Thymus (tissue), 11 donors: Measurements from ENCODE around the gene TACC2. TPM values are rescaled to one million over a fixed set of nuclear protein-coding genes. Genes with fewer than 3 reads are reported as not detected.

Source experiments
- DNase-seq, 9 donors: peaks; one replicate each; pipeline ENCODE4 v3.0.0-alpha.2; 2013; ENCODE audit warnings: low spot score in 9 of 9, low read depth in 6 of 9, missing footprints in 1 of 9
- H3K27ac ChIP-seq, 2 donors: one replicate each; pipeline ENCODE4 v1.5.1; 2013; ENCODE audit warnings: control low read depth in 1 of 2, low read depth in 1 of 2, low read length in 1 of 2, mild to moderate bottlenecking in 1 of 2, moderate library complexity in 1 of 2
- H3K27me3 ChIP-seq, 2 donors: one replicate each; pipeline ENCODE4 v1.5.1; 2013; ENCODE audit warnings: low read length in 1 of 2; ENCODE audit not compliant: control insufficient read depth in 2 of 2, insufficient read depth in 1 of 2
- H3K36me3 ChIP-seq, 2 donors: one replicate each; pipeline ENCODE4 v1.5.1; 2013; ENCODE audit warnings: low read length in 1 of 2, mild to moderate bottlenecking in 1 of 2, moderate library complexity in 1 of 2; ENCODE audit not compliant: control insufficient read depth in 2 of 2, insufficient read depth in 2 of 2
- H3K4me1 ChIP-seq, 2 donors: one replicate each; pipeline ENCODE4 v1.5.1; 2013; ENCODE audit warnings: low read length in 2 of 2; ENCODE audit not compliant: control insufficient read depth in 2 of 2, insufficient read depth in 2 of 2
- H3K4me3 ChIP-seq, 2 donors: one replicate each; pipeline ENCODE4 v1.5.1; 2013; ENCODE audit warnings: low read length in 2 of 2, control low read depth in 1 of 2, mild to moderate bottlenecking in 1 of 2
- H3K9me3 ChIP-seq, 2 donors: one replicate each; pipeline ENCODE4 v1.5.1; 2013; ENCODE audit warnings: low read length in 1 of 2, mild to moderate bottlenecking in 1 of 2; ENCODE audit not compliant: control insufficient read depth in 2 of 2, insufficient read depth in 1 of 2
- WGBS: extraction: QIAGEN DNeasy Blood & Tissue Kit; methylation state at CpG from one replicate; pipeline ENCODE4 v1.1.7; 2013; 5-methylcytosine and 5-hydroxymethylcytosine counted together
- polyA plus RNA-seq: library from polyadenylated mRNA; stranded (reverse); fragments of 200-250 nt; gene quantifications from one replicate; pipeline ENCODE4 v1.2.3, GENCODE V29; 2013
- total RNA-seq: library from RNA; stranded (reverse); fragments of 120-200 nt; gene quantifications from one replicate; pipeline ENCODE4 v1.2.4, GENCODE V29; 2013
- donor health status: healthy.

Gene TACC2
- total and polyA plus RNA-seq, 2 donors, result 4.6 to 57.3 TPM

GRCh38 chr10:122261584-122261983 is 272.6 kb downstream of the TACC2 start:
- Histone ChIP-seq H3K4me3 (no peak overlapping the region), H3K4me1 (no peaks in the 10 kb centered on the region), H3K9me3 (no peaks in the 10 kb centered on the region), H3K27me3 (no peaks in the 10 kb centered on the region), H3K27ac (no peak overlapping the region), H3K36me3 (no peaks in the 10 kb centered on the region)
- no peak for DNase-seq
- 75% methylated on average over 1 of the region's 1 CpG for WGBS

- no peak overlapping the region for H3K4me3 ChIP-seq
- no peak for DNase-seq
- no peaks in the 10 kb centered on the region for H3K9me3 ChIP-seq
- H3K4me1 ChIP-seq, result no peaks in the 10 kb centered on the region
- no peaks in the 10 kb centered on the region for H3K27me3 ChIP-seq
- H3K27ac ChIP-seq, result no peak overlapping the region
- no peaks in the 10 kb centered on the region for H3K36me3 ChIP-seq
- WGBS, result 81% methylated on average over 1 of the region's 1 CpG
These were observed 275.0 kb downstream of the TACC2 start for GRCh38 chr10:122263971-122264370.

GRCh38 chr10:122264436-122264835 is 275.5 kb downstream of the TACC2 start:
- H3K27ac ChIP-seq, result no peak overlapping the region
- no peaks in the 10 kb centered on the region for H3K27me3 ChIP-seq
- DNase-seq, result no peak
- H3K4me1 ChIP-seq, result no peaks in the 10 kb centered on the region
- WGBS, result 94% methylated on average over 1 of the region's 1 CpG
- H3K9me3 ChIP-seq, result no peaks in the 10 kb centered on the region
- H3K4me3 ChIP-seq, result no peak overlapping the region
- no peaks in the 10 kb centered on the region for H3K36me3 ChIP-seq

- H3K4me3 ChIP-seq, result no peak overlapping the region
- no peaks in the 10 kb centered on the region for H3K9me3 ChIP-seq
- no peaks in the 10 kb centered on the region for H3K36me3 ChIP-seq
- no peak for DNase-seq
- no peaks in the 10 kb centered on the region for H3K27me3 ChIP-seq
- 96% methylated on average over 8 of the region's 8 CpGs for WGBS
- no peak overlapping the region for H3K27ac ChIP-seq
- no peaks in the 10 kb centered on the region for H3K4me1 ChIP-seq
These were observed 276.0 kb downstream of the TACC2 start for GRCh38 chr10:122264931-122265330.

GRCh38 chr10:122265896-122266295 is 276.9 kb downstream of the TACC2 start:
- Histone ChIP-seq H3K27me3 (no peaks in the 10 kb centered on the region), H3K4me3 (no peak overlapping the region), H3K9me3 (no peaks in the 10 kb centered on the region), H3K27ac (no peak overlapping the region), H3K36me3 (no peaks in the 10 kb centered on the region), H3K4me1 (no peaks in the 10 kb centered on the region)
- WGBS, result 95% methylated on average over 6 of the region's 6 CpGs
- no peak for DNase-seq

GRCh38 chr10:122267849-122268737 is 279.1 kb downstream of the TACC2 start:
- Histone ChIP-seq H3K4me3 (no peak overlapping the region), H3K4me1 (no peaks in the 10 kb centered on the region), H3K27me3 (no peaks in the 10 kb centered on the region), H3K9me3 (no peaks in the 10 kb centered on the region), H3K27ac (no peak overlapping the region), H3K36me3 (no peaks in the 10 kb centered on the region)
- DNase-seq, result peak in 5 of 9 donors; percentile 5 to 38 (median 18)
- 60% methylated on average over 14 of the region's 14 CpGs for WGBS

GRCh38 chr10:122269059-122269687 is 280.2 kb downstream of the TACC2 start:
- H3K9me3 ChIP-seq, result no peaks in the 10 kb centered on the region
- no peak for DNase-seq
- H3K27ac ChIP-seq, result no peak overlapping the region
- H3K4me3 ChIP-seq, result no peak overlapping the region
- no peaks in the 10 kb centered on the region for H3K4me1 ChIP-seq
- WGBS, result 87% methylated on average over 10 of the region's 10 CpGs
- H3K36me3 ChIP-seq, result no peaks in the 10 kb centered on the region
- H3K27me3 ChIP-seq, result no peaks in the 10 kb centered on the region

GRCh38 chr10:122271076-122271475 is 282.1 kb downstream of the TACC2 start, which contains the start of gene BTBD16:
Gene BTBD16 (plus strand): TSS chr10:122271296. CDS start chr10:122275082, 3,786 bp downstream.
- no peaks in the 10 kb centered on the region for H3K4me1 ChIP-seq

GRCh38 chr10:122273966-122274545 is 285.1 kb downstream of the TACC2 start:
- no peaks in the 10 kb centered on the region for H3K4me1 ChIP-seq
- no peak overlapping the region for H3K27ac ChIP-seq
- no peaks in the 10 kb centered on the region for H3K36me3 ChIP-seq
- no peak overlapping the region for H3K4me3 ChIP-seq
- no peaks in the 10 kb centered on the region for H3K9me3 ChIP-seq
- 77% methylated on average over 10 of the region's 10 CpGs for whole genome bisulfite sequencing
- no peaks in the 10 kb centered on the region for H3K27me3 ChIP-seq
- DNase-seq, result no peak

More at GRCh38 chr10:122271076-122271475, 282.1 kb downstream of the TACC2 start, which contains the start of gene BTBD16:
- no peaks in the 10 kb centered on the region for H3K9me3 ChIP-seq
- 52% methylated on average over 5 of the region's 5 CpGs for WGBS
- H3K36me3 ChIP-seq, result no peaks in the 10 kb centered on the region
- no peak within 1 kb of the TSS for H3K27ac ChIP-seq
- no peak for DNase-seq
- H3K4me3 ChIP-seq, result no peak within 1 kb of the TSS
- H3K27me3 ChIP-seq, result no peaks in the 10 kb centered on the region
